GM12878 (cell line): ENCODE results near the gene PXDC1. TPM values are rescaled to one million over a fixed set of nuclear protein-coding genes. Genes with fewer than 3 reads are reported as not detected.

ENCODE experiments used
- ATAC-seq: fragments of 200-7000 bp; cut with Tn5 transposase; 3 replicates; pipeline ENCODE4 v1.9.1; 2020; ENCODE audit warnings: mild to moderate bottlenecking, moderate library complexity
- BruUV-seq: library from RNA; stranded (reverse); fragments of 400-500 nt; replicated peaks from 2 replicates; lab custom pipeline; 2021; lab: Mats Ljungman, UMichigan
- CTCF ChIA-PET: fragments of 300-600 bp; sonication (Branson Sonifier 250); formaldehyde crosslinking; extraction: SDS; loops from one replicate; lab custom pipeline; 2021; ENCODE audit warnings: inconsistent platforms; lab: Yijun Ruan, JAX
- POLR2A ChIA-PET: fragments of 350-600 bp; formaldehyde crosslinking; extraction: SDS; loops from one replicate; lab custom pipeline; 2021; ENCODE audit warnings: inconsistent platforms; lab: Charles Lee
- RAD21 ChIA-PET: fragments of 300-600 bp; sonication (Branson Sonifier 250); formaldehyde crosslinking; loops from one replicate; lab custom pipeline; 2023; ENCODE audit warnings: antibody characterized with exemption; ENCODE audit not compliant: unreplicated experiment; lab: Charles Lee
- SMC1A ChIA-PET: fragments of 300-600 bp; sonication (Branson Sonifier 250); formaldehyde crosslinking; loops from one replicate; lab custom pipeline; 2023; ENCODE audit not compliant: unreplicated experiment, uncharacterized antibody; lab: Charles Lee
- DNase-seq: peaks from one replicate; pipeline ENCODE4 v3.0.0-alpha.2; 2011; ENCODE audit warnings: low read depth, low spot score
- FAIRE-seq: peaks from 3 replicates; lab custom pipeline; 2011; peaks lifted over from hg19 to GRCh38; lab: Jason Lieb, UNC
- H2AFZ ChIP-seq: 2 replicates; pipeline ENCODE4 v1.6.0; 2011; ENCODE audit warnings: low read depth, low read length, control low read depth; ENCODE audit not compliant: control insufficient read depth
- H3K27ac ChIP-seq: 2 replicates; pipeline ENCODE4 v1.5.1; 2011; ENCODE audit warnings: control low read depth; ENCODE audit not compliant: control insufficient read depth, insufficient read depth
- H3K27me3 ChIP-seq, 2 experiments: replicated peaks in 1 of 2; 2 replicates each; pipeline versions ENCODE4 v1.6.0 to v1.6.1; 2011; ENCODE audit warnings: low read length in 1 of 2; ENCODE audit not compliant: control insufficient read depth in 2 of 2, insufficient read depth in 2 of 2
- H3K36me3 ChIP-seq, 2 experiments: 2 replicates each; pipeline ENCODE4 v1.5.1; 2011; ENCODE audit warnings: low read length in 1 of 2; ENCODE audit not compliant: control insufficient read depth in 2 of 2, insufficient read depth in 2 of 2
- H3K4me1 ChIP-seq: 2 replicates; pipeline ENCODE4 v1.6.1; 2011; ENCODE audit warnings: mild to moderate bottlenecking, low read length, moderate library complexity, mixed read lengths; ENCODE audit not compliant: control insufficient read depth, insufficient read depth
- H3K4me2 ChIP-seq: 2 replicates; pipeline ENCODE4 v1.6.0; 2011; ENCODE audit warnings: control low read depth; ENCODE audit not compliant: control insufficient read depth, insufficient read depth
- H3K4me3 ChIP-seq: fragments of 200-600 bp; sonication (generic); 2 replicates; pipeline ENCODE4 v1.5.1; 2016
- H3K79me2 ChIP-seq: 2 replicates; pipeline ENCODE4 v1.6.0; 2011; ENCODE audit warnings: low read length; ENCODE audit not compliant: control insufficient read depth, insufficient read depth
- H3K9ac ChIP-seq: 2 replicates; pipeline ENCODE4 v1.8.0; 2011; ENCODE audit warnings: low read length, control low read depth, mixed read lengths; ENCODE audit not compliant: control insufficient read depth, insufficient read depth
- H3K9me3 ChIP-seq: replicated peaks from 3 replicates; pipeline ENCODE4 v1.5.1; 2011; ENCODE audit warnings: mild to moderate bottlenecking, low read length; ENCODE audit not compliant: control insufficient read depth, insufficient read depth
- H4K20me1 ChIP-seq: 2 replicates; pipeline ENCODE4 v1.6.0; 2011; ENCODE audit not compliant: control insufficient read depth, insufficient read depth
- ASH2L ChIP-seq: fragments of 300-600, 200-600 bp; sonication (generic); IDR thresholded peaks from 2 replicates; pipeline ENCODE4 v1.6.1; 2017; ENCODE audit warnings: low read depth, mild to moderate bottlenecking, borderline replicate concordance
- BCL11A ChIP-seq: IDR thresholded peaks from 2 replicates; pipeline ENCODE4 v1.6.1; 2011; ENCODE audit warnings: low read depth, low read length
- EZH2 ChIP-seq: IDR thresholded peaks from 2 replicates; pipeline ENCODE4 v1.6.1; 2012; ENCODE audit warnings: low read depth, mild to moderate bottlenecking, control low read depth, inconsistent platforms, low read length, borderline replicate concordance; ENCODE audit not compliant: control insufficient read depth
- HDGF ChIP-seq: fragments of 450-650 bp; IDR thresholded peaks from 2 replicates; pipeline ENCODE4 v1.6.1; 2016; ENCODE audit warnings: antibody characterized with exemption
- IRF5 ChIP-seq: fragments of 450-650 bp; IDR thresholded peaks from 2 replicates; pipeline ENCODE4 v1.6.1; 2017; ENCODE audit warnings: borderline replicate concordance
- MTA3 ChIP-seq: IDR thresholded peaks from 2 replicates; pipeline ENCODE4 v1.6.1; 2012; ENCODE audit warnings: low read length, inconsistent platforms, borderline replicate concordance
- NFXL1 ChIP-seq: fragments of 450-650 bp; IDR thresholded peaks from 2 replicates; pipeline ENCODE4 v1.6.1; 2017; ENCODE audit warnings: antibody characterized with exemption, mild to moderate bottlenecking, borderline replicate concordance
- NFYA ChIP-seq: IDR thresholded peaks from 2 replicates; pipeline ENCODE4 v1.6.1; 2011; ENCODE audit warnings: low read depth, mild to moderate bottlenecking, low read length, improper control_type of control experiment, borderline replicate concordance
- NR2C1 ChIP-seq: fragments of 450-650 bp; IDR thresholded peaks from 2 replicates; pipeline ENCODE4 v1.6.1; 2017; ENCODE audit warnings: antibody characterized with exemption, mild to moderate bottlenecking, moderate library complexity
- NRF1 ChIP-seq: conservative IDR thresholded peaks from 2 replicates; pipeline ENCODE4 v1.6.1; 2011; ENCODE audit warnings: mild to moderate bottlenecking, low read depth, low read length, improper control_type of control experiment
- POU2F2 ChIP-seq: IDR thresholded peaks from 3 replicates; pipeline ENCODE4 v1.6.1; 2011; ENCODE audit warnings: low read depth, mild to moderate bottlenecking, low read length, borderline replicate concordance
- PRDM15 ChIP-seq: fragments of 450-650 bp; formaldehyde crosslinking; IDR thresholded peaks from 2 replicates; pipeline ENCODE4 v1.4.0; 2020; ENCODE audit warnings: mild to moderate bottlenecking, moderate library complexity
- RELA ChIP-seq: fragments of 450-650 bp; IDR thresholded peaks from 2 replicates; pipeline ENCODE4 v1.8.0; 2014; ENCODE audit warnings: borderline replicate concordance; ENCODE audit not compliant: partially characterized antibody
- ZZZ3 ChIP-seq: IDR thresholded peaks from 2 replicates; pipeline ENCODE4 v1.6.1; 2011; ENCODE audit warnings: low read depth; ENCODE audit not compliant: control insufficient read depth, insufficient read length
- WGBS: methylation state at CpG from one replicate; pipeline ENCODE4 v1.1.6; 2016; ENCODE audit warnings: low lambda C conversion rate; ENCODE audit not compliant: insufficient replicate concordance, insufficient coverage; ENCODE audit errors: missing lambda C conversion rate; 5-methylcytosine and 5-hydroxymethylcytosine counted together
- in situ Hi-C: fragments of 300-500 bp; cut with MboI; formaldehyde crosslinking; loops from 9 replicates; pipeline ENCODE4 v1.14.3; 2018; ENCODE audit warnings: mixed read lengths
- intact Hi-C: fragments of 100-400 bp; cut with micrococcal nuclease; formaldehyde crosslinking; loops from one replicate; pipeline ENCODE4 v1.14.2; 2022; ENCODE audit not compliant: unreplicated experiment
- polyA plus RNA-seq, 11 experiments: library from polyadenylated mRNA; depleted of rRNA in 4 of 11; unstranded in 6 of 11; stranded (reverse) in 5 of 11; fragments of >200 nt; fragmentation: Nextera tagmentation in 4 of 11; fragmentation: Illumina TruSeq in 1 of 11; extraction: Ambion mirVana in 4 of 11; extraction: Trizol in 1 of 11; gene quantifications; 1 replicate in 1 of 11; 2 replicates in 10 of 11; pipeline versions ENCODE4 v1.2.1 to v1.2.3, GENCODE V29; 2011 to 2016; ENCODE audit warnings: inconsistent platforms in 2 of 11, missing spikeins in 2 of 11, low read depth in 1 of 11
- total RNA-seq, 4 experiments: library from RNA; depleted of rRNA in 3 of 4; stranded (reverse); fragments of >200 nt in 3 of 4; fragmentation: Illumina TruSeq in 1 of 4; extraction: Trizol in 1 of 4; gene quantifications; 2 replicates each; pipeline versions ENCODE4 v1.2.1 to v1.2.3, GENCODE V29; 2013 to 2021

Gene PXDC1
- total and polyA plus RNA-seq, 10 of the 15 experiments (the other 5 are each of a cell fraction or from before 2014, with no cell fraction given), result 0.03 to 0.72 (median 0.32) TPM; not detected in 2

GRCh38 chr6:3723251-3723650 lies 28.3 kb downstream of the PXDC1 start:
- Histone ChIP-seq H3K79me2 (no peaks in the 10 kb centered on the region), H4K20me1 (no peaks in the 10 kb centered on the region), H3K27ac (no peak overlapping the region), H3K27me3 (no peaks in the 10 kb centered on the region), H2AFZ (no peak overlapping the region), H3K4me3 (no peak overlapping the region), H3K4me1 (no peaks in the 10 kb centered on the region; the same call in 1 of the 2 replicates), H3K4me2 (no peak overlapping the region), H3K9me3 (no peaks in the 10 kb centered on the region), H3K9ac (no peak overlapping the region), H3K36me3 (no peaks in the 10 kb centered on the region)
- POLR2A ChIA-PET, result no interaction called here
- RAD21 ChIA-PET, result no interaction called here
- no peak for ATAC-seq
- CTCF ChIA-PET, result no interaction called here
- no peak for DNase-seq
- BruUV-seq, result no TSS peak
- intact Hi-C loops (no loop called here), in situ Hi-C loops (no loop called here)
- no peak for FAIRE-seq
- SMC1A ChIA-PET, result interaction anchor here (0.6 kb wide), 1 partner anchor 771 kb away, joined by 3 read pairs; no protein-coding TSS in a partner anchor
- no peak for TF ChIP-seq ZZZ3
- TF ChIP-seq NFYA, result no peak
- TF ChIP-seq NFXL1, result no peak
- TF ChIP-seq IRF5, result no peak
- no peak for TF ChIP-seq NR2C1
- no peak for TF ChIP-seq POU2F2
- no peak for TF ChIP-seq BCL11A
- TF ChIP-seq ASH2L, result no peak
- no peak for TF ChIP-seq HDGF
- TF ChIP-seq EZH2, result no peak
- no peak for TF ChIP-seq NRF1
- no peak for TF ChIP-seq MTA3
- no peak for TF ChIP-seq RELA
- no peak for TF ChIP-seq PRDM15 (CRISPR knock-in tag)
- TF ChIP-seq, all 136 proteins: peak for 0
- 72% methylated on average over 8 of the region's 8 CpGs for WGBS
